Left ventricle myocardium inferior (tissue), 1 donor: ENCODE results near the gene DEPDC1. TPM values are rescaled to one million over a fixed set of nuclear protein-coding genes. Genes with fewer than 3 reads are reported as not detected.

Experiments used
- DNase-seq: peaks from one replicate; pipeline ENCODE4 v3.0.0-alpha.2; 2020
- H3K27ac ChIP-seq: fragments of 200-600 bp; replicated peaks from 2 replicates; pipeline ENCODE4 v1.8.0; 2021
- H3K27me3 ChIP-seq: fragments of 200-600 bp; 2 replicates; pipeline ENCODE4 v1.8.0; 2021; ENCODE audit warnings: low read depth
- H3K36me3 ChIP-seq: fragments of 200-600 bp; 2 replicates; pipeline ENCODE4 v1.8.0; 2021
- H3K4me1 ChIP-seq: fragments of 200-600 bp; 2 replicates; pipeline ENCODE4 v1.8.0; 2021
- H3K4me3 ChIP-seq: fragments of 200-600 bp; 2 replicates; pipeline ENCODE4 v1.8.0; 2021; ENCODE audit warnings: mild to moderate bottlenecking, moderate library complexity
- H3K9me3 ChIP-seq: fragments of 200-600 bp; replicated peaks from 2 replicates; pipeline ENCODE4 v1.8.0; 2021
- intact Hi-C: fragments of 100-400 bp; cut with micrococcal nuclease; formaldehyde crosslinking; loops from one replicate; pipeline ENCODE4 v1.11.0; 2022
- total RNA-seq: library from RNA; stranded (reverse); fragmentation: NEBNext Ultra II Directional; extraction: Animal tissue kit (Norgen Biotek cat#: 25700); gene quantifications from one replicate; pipeline ENCODE4 v1.2.1, GENCODE V29; 2021
- TF ChIP-seq, protein P1 (sequence below): fragments of 200-600 bp; IDR thresholded peaks from 2 replicates; pipeline ENCODE4 v1.8.0; 2021; ENCODE audit warnings: antibody characterized with exemption, mild to moderate bottlenecking, borderline replicate concordance
- donor health status: DM: no; HTN: yes; CAD: no; lungs with severe emphysema.

DEPDC1 gene
- total RNA-seq, 1 donor from 2014 or later: 0.27 TPM

- Histone ChIP-seq H3K4me3 (no peak overlapping the region), H3K4me1 (no peaks in the 10 kb centered on the region), H3K27ac (no peak overlapping the region), H3K27me3 (no peaks in the 10 kb centered on the region), H3K36me3 (no peaks in the 10 kb centered on the region), H3K9me3 (no peaks in the 10 kb centered on the region)
- DNase-seq: no peak
- intact Hi-C loops: no loop called here
- TF ChIP-seq, protein P1, sequence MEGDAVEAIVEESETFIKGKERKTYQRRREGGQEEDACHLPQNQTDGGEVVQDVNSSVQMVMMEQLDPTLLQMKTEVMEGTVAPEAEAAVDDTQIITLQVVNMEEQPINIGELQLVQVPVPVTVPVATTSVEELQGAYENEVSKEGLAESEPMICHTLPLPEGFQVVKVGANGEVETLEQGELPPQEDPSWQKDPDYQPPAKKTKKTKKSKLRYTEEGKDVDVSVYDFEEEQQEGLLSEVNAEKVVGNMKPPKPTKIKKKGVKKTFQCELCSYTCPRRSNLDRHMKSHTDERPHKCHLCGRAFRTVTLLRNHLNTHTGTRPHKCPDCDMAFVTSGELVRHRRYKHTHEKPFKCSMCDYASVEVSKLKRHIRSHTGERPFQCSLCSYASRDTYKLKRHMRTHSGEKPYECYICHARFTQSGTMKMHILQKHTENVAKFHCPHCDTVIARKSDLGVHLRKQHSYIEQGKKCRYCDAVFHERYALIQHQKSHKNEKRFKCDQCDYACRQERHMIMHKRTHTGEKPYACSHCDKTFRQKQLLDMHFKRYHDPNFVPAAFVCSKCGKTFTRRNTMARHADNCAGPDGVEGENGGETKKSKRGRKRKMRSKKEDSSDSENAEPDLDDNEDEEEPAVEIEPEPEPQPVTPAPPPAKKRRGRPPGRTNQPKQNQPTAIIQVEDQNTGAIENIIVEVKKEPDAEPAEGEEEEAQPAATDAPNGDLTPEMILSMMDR: no peak
These were observed 28.9 kb upstream of the DEPDC1 start for GRCh38 chr1:68525781-68526180.

GRCh38 chr1:68521286-68521685 lies 24.4 kb upstream of the DEPDC1 start:
- intact Hi-C loops: no loop called here
- TF ChIP-seq, protein P1: no peak
- Histone ChIP-seq H3K4me3 (no peak overlapping the region), H3K4me1 (no peaks in the 10 kb centered on the region), H3K27me3 (no peaks in the 10 kb centered on the region), H3K36me3 (no peaks in the 10 kb centered on the region), H3K9me3 (no peaks in the 10 kb centered on the region), H3K27ac (no peak overlapping the region)
- DNase-seq: no peak

GRCh38 chr1:68516066-68516465 lies 19.2 kb upstream of the DEPDC1 start:
- TF ChIP-seq, protein P1: no peak
- H3K36me3 ChIP-seq: no peaks in the 10 kb centered on the region
- H3K4me3 ChIP-seq: no peak overlapping the region
- intact Hi-C loops: no loop called here
- no peaks in the 10 kb centered on the region for H3K4me1 ChIP-seq
- no peaks in the 10 kb centered on the region for H3K27me3 ChIP-seq
- DNase-seq: no peak
- H3K9me3 ChIP-seq: no peaks in the 10 kb centered on the region
- H3K27ac ChIP-seq: no peak overlapping the region

DNA sequence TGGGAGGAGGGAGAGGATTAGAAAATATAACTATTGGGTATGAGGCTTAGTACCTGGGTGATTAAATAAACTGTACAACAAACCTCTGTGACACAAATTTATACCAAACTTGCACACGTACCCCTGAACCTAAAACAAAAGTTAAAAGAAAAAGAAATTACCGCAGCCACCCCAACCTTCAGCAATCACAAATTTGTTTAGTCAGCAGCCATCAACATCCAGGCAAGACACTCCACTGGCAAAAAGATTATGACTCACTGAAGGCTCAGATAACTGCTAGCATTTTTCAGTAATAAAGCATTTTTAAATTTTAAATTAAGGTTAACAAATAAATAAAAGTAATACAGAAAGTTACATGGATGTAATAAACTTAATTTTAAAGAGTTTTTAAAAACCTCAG lies 14.4 kb upstream of the DEPDC1 start:
- Histone ChIP-seq H3K27me3 (no peaks in the 10 kb centered on the region), H3K36me3 (no peaks in the 10 kb centered on the region), H3K4me3 (no peak overlapping the region), H3K27ac (no peak overlapping the region), H3K9me3 (no peaks in the 10 kb centered on the region), H3K4me1 (no peaks in the 10 kb centered on the region)
- TF ChIP-seq, protein P1: no peak
- DNase-seq: no peak
- intact Hi-C loops: no loop called here

DNA sequence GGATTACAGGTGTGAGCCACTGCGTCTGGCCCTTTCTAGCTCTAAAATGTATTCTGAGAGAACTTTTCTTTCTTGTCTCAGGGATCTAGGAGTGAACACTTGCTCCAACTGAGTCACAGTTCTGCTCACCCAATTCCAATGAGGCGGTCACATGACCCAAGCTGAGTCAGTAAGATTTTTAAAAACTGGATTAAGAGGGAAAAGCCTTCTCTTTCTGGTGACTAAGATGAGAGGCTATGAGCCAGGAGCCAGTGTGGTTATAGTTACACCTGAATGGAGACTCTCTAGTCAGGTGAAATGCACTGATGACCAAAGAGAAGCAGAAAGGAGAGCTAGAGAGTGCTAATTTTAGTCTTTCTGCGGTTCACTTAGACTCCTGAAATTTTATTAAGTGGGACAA lies 9.5 kb upstream of the DEPDC1 start:
- Histone ChIP-seq H3K36me3 (no peaks in the 10 kb centered on the region), H3K4me3 (no peak overlapping the region), H3K9me3 (peaks cover 17% of the 10 kb centered on the region), H3K27me3 (no peaks in the 10 kb centered on the region), H3K27ac (no peak overlapping the region), H3K4me1 (no peaks in the 10 kb centered on the region)
- DNase-seq: no peak
- TF ChIP-seq, protein P1: no peak
- intact Hi-C loops: no loop called here

DNA sequence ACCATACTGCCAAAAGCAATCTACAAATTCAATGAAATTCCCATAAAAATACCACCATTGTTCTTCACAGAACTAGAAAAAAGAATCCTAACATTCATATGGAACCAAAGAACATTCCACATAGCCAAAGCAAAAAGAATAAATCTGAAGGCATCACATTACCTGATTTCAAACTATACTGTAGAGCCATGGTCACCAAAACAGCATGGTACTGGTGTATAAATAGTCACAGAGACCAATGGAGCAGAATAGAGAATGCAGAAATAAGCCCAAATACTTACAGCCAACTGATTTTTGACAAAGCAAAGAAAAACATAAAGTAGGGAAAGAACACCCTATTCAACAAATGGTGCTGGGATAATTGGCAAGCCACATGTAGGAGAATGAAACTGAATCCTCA lies 6.2 kb upstream of the DEPDC1 start:
- intact Hi-C loops: no loop called here
- Histone ChIP-seq H3K27me3 (no peaks in the 10 kb centered on the region), H3K27ac (no peak overlapping the region), H3K4me3 (no peak overlapping the region), H3K9me3 (peaks cover 17% of the 10 kb centered on the region), H3K36me3 (no peaks in the 10 kb centered on the region), H3K4me1 (no peaks in the 10 kb centered on the region)
- DNase-seq: no peak
- TF ChIP-seq, protein P1: no peak
